Lung (tissue), 12 donors: Measurements from ENCODE around the gene ACOT7. TPM values are rescaled to one million over a fixed set of nuclear protein-coding genes. Genes with fewer than 3 reads are reported as not detected.

Experiments
- ATAC-seq: fragments of 200-7000 bp; cut with Tn5 transposase; one replicate; pipeline ENCODE4 v1.9.1; 2020; ENCODE audit warnings: moderate number of reproducible peaks; ENCODE audit not compliant: insufficient read depth, low FRiP score
- DNase-seq, 3 donors: peaks; one replicate each; pipeline ENCODE4 v3.0.0-alpha.2; 2013 to 2017
- H3K27ac ChIP-seq, 2 donors: one replicate each; pipeline ENCODE4 v1.5.1; 2013; ENCODE audit warnings: mild to moderate bottlenecking in 2 of 2, moderate library complexity in 2 of 2, control low read depth in 1 of 2, inconsistent platforms in 1 of 2, low read depth in 1 of 2, low read length in 1 of 2
- H3K27me3 ChIP-seq, 3 donors: one replicate each; pipeline ENCODE4 v1.5.1; 2013; ENCODE audit warnings: low read length in 2 of 3; ENCODE audit not compliant: control insufficient read depth in 3 of 3, insufficient read depth in 3 of 3
- H3K36me3 ChIP-seq, 4 donors: one replicate each; pipeline ENCODE4 v1.5.1; 2013; ENCODE audit warnings: low read length in 4 of 4, mild to moderate bottlenecking in 1 of 4, moderate library complexity in 1 of 4; ENCODE audit not compliant: control insufficient read depth in 4 of 4, insufficient read depth in 4 of 4
- H3K4me1 ChIP-seq, 5 donors: one replicate each; pipeline ENCODE4 v1.5.1; 2013; ENCODE audit warnings: low read length in 5 of 5, mild to moderate bottlenecking in 2 of 5, moderate library complexity in 1 of 5; ENCODE audit not compliant: control insufficient read depth in 5 of 5, insufficient read depth in 5 of 5
- H3K4me3 ChIP-seq: one replicate; pipeline ENCODE4 v1.5.1; 2013; ENCODE audit warnings: mild to moderate bottlenecking, control low read depth, moderate library complexity
- H3K9ac ChIP-seq, 2 donors: one replicate each; pipeline ENCODE4 v1.5.1; 2013; ENCODE audit warnings: low read length in 2 of 2, control low read depth in 1 of 2; ENCODE audit not compliant: insufficient read depth in 1 of 2
- H3K9me3 ChIP-seq, 4 donors: one replicate each; pipeline ENCODE4 v1.5.1; 2013; ENCODE audit warnings: low read length in 3 of 4, mild to moderate bottlenecking in 1 of 4, moderate library complexity in 1 of 4; ENCODE audit not compliant: control insufficient read depth in 4 of 4, insufficient read depth in 3 of 4
- CTCF ChIP-seq: IDR thresholded peaks from 2 replicates; pipeline ENCODE4 v1.5.1; 2012; ENCODE audit warnings: mild to moderate bottlenecking; ENCODE audit errors: control extremely low read depth, extremely low read depth
- WGBS, 2 donors: extraction: QIAGEN DNeasy Blood & Tissue Kit; methylation state at CpG; one replicate each; pipeline ENCODE4 v1.1.7; 2013; 5-methylcytosine and 5-hydroxymethylcytosine counted together
- polyA plus RNA-seq, 2 donors: library from polyadenylated mRNA; stranded (reverse); fragments of 200-250 nt; gene quantifications; one replicate each; pipeline ENCODE4 v1.2.1, GENCODE V29; 2013
- total RNA-seq, 2 donors: library from RNA; depleted of rRNA in 1 of 2; stranded (reverse); fragments of >200 nt in 1 of 2; gene quantifications; one replicate each; pipeline ENCODE4 v1.2.1, GENCODE V29; 2014 to 2021
- donor health status: control.
- donor health status: control.
- donor health status: Bipolar disorder and iron deficiency.
- donor health status: healthy.
- donor health status: DM: yes; HTN: yes; CAD: no.

ACOT7 gene
- total and polyA plus RNA-seq, 4 donors = 8.8 to 37.4 (median 23.1) TPM

GRCh38 chr1:6298530-6298929 lies 95.0 kb downstream of the ACOT7 start:
- Histone ChIP-seq H3K4me3 (no peak overlapping the region), H3K36me3 (peaks cover 0 to 6% (median 0%) of the 10 kb centered on the region in 4 donors), H3K4me1 (no peaks in the 10 kb centered on the region), H3K9me3 (no peaks in the 10 kb centered on the region), H3K9ac (no peak overlapping the region), H3K27ac (no peak overlapping the region), H3K27me3 (no peaks in the 10 kb centered on the region)
- DNase-seq (no peak), ATAC-seq (no peak)
- TF ChIP-seq CTCF = no peak
- 90 to 94% methylated on average over 8 of the region's 8 CpGs for WGBS, 2 donors

- Histone ChIP-seq H3K27ac (no peak overlapping the region), H3K27me3 (no peaks in the 10 kb centered on the region), H3K4me1 (peaks cover 0 to 12% (median 5%) of the 10 kb centered on the region in 5 donors), H3K9me3 (no peaks in the 10 kb centered on the region), H3K4me3 (no peak overlapping the region), H3K36me3 (peaks cover 0 to 7% (median 0%) of the 10 kb centered on the region in 4 donors), H3K9ac (no peak overlapping the region)
- DNase-seq (no peak), ATAC-seq (no peak)
- WGBS, 2 donors = 94 to 96% methylated on average over 6 of the region's 6 CpGs
- no peak for TF ChIP-seq CTCF
Measured at GRCh38 chr1:6295910-6296309, 97.7 kb downstream of the ACOT7 start.

DNA sequence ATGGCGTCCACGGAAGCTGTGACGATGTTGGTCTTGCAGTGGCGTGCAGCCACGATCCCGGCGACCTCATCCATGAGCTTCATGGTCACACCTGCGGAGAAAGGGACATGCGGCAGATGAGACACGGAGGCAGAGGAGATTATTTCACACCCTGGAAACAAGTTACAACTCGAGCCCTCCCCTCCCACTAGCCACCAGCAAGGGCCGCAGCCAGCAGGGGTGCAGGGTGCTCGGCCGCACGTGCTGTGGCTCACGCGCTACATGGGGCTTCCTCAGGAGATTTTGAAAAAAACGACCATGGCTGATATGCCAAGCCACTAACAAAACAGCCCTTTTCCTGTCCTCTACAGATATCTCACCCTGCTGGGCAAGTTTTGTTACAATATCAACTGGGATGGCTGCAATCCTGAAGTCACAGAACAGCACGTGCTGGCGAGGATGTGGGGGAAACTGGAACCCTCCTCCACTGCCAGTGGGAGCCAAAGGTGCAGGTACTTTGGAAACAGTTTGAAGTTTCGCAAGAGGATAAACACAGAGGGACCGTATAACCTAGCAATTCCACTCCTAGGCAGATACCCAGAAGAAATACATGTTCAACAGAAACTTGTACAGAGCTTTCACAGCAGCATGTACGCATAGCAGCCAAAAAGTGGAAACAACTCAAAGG lies 98.5 kb downstream of the ACOT7 start:
- Histone ChIP-seq H3K4me1 (peaks cover 0 to 12% (median 5%) of the 10 kb centered on the region in 5 donors), H3K4me3 (no peak overlapping the region), H3K36me3 (peaks cover 0 to 7% (median 0%) of the 10 kb centered on the region in 4 donors), H3K27ac (no peak overlapping the region), H3K9ac (no peak overlapping the region), H3K9me3 (no peaks in the 10 kb centered on the region), H3K27me3 (no peaks in the 10 kb centered on the region)
- DNase-seq (no peak), ATAC-seq (no peak)
- WGBS, 2 donors = 83 to 86% methylated on average over 23 of the region's 23 CpGs
- TF ChIP-seq CTCF = no peak
